Endodermal cell (in vitro differentiated cells): Measurements from ENCODE around the gene TCF20. TPM values are rescaled to one million over a fixed set of nuclear protein-coding genes. Genes with fewer than 3 reads are reported as not detected.

Experiments
- DNase-seq: peaks from one replicate; pipeline ENCODE4 v3.0.0-alpha.2; 2017
- H3K27ac ChIP-seq: 2 replicates; pipeline ENCODE4 v1.5.1; 2013; ENCODE audit warnings: mild to moderate bottlenecking, low read depth, low read length, moderate library complexity
- H3K27me3 ChIP-seq: 2 replicates; pipeline ENCODE4 v1.6.1; 2013; ENCODE audit warnings: mild to moderate bottlenecking, low read length, moderate library complexity; ENCODE audit not compliant: insufficient read depth, control insufficient read depth, poor library complexity, severe bottlenecking
- H3K36me3 ChIP-seq: 2 replicates; pipeline ENCODE4 v1.7.0; 2013; ENCODE audit warnings: mild to moderate bottlenecking, low read length, moderate library complexity; ENCODE audit not compliant: control insufficient read depth, insufficient read depth
- H3K4me1 ChIP-seq: one replicate; pipeline ENCODE4 v1.7.0; 2013; ENCODE audit warnings: low read length; ENCODE audit not compliant: control insufficient read depth, insufficient read depth
- H3K4me3 ChIP-seq: 2 replicates; pipeline ENCODE4 v1.5.1; 2013; ENCODE audit warnings: mild to moderate bottlenecking, low read length, moderate library complexity
- H3K9ac ChIP-seq: 2 replicates; pipeline ENCODE4 v1.6.1; 2013; ENCODE audit warnings: mild to moderate bottlenecking, low read length, moderate library complexity; ENCODE audit not compliant: poor library complexity, severe bottlenecking; ENCODE audit errors: extremely low read depth
- H3K9me3 ChIP-seq: 2 replicates; pipeline ENCODE4 v1.6.1; 2013; ENCODE audit warnings: mild to moderate bottlenecking, low read length, moderate library complexity; ENCODE audit not compliant: control insufficient read depth
- H3K27ac Mint-ChIP-seq: 2 replicates; pipeline ENCODE4 v1.8.0; 2020; ENCODE audit warnings: mixed read lengths
- H3K27me3 Mint-ChIP-seq: 2 replicates; pipeline ENCODE4 v1.8.0; 2021; ENCODE audit warnings: mild to moderate bottlenecking, mixed read lengths; ENCODE audit not compliant: insufficient read depth
- H3K36me3 Mint-ChIP-seq: 2 replicates; pipeline ENCODE4 v1.8.0; 2020; ENCODE audit warnings: low read depth, mixed read lengths
- H3K4me1 Mint-ChIP-seq: 2 replicates; pipeline ENCODE4 v1.8.0; 2020; ENCODE audit warnings: mixed read lengths
- H3K4me3 Mint-ChIP-seq: 2 replicates; pipeline ENCODE4 v1.8.0; 2020; ENCODE audit warnings: mild to moderate bottlenecking, moderate library complexity, mixed read lengths
- H3K9me3 Mint-ChIP-seq: 2 replicates; pipeline ENCODE4 v1.8.0; 2020; ENCODE audit warnings: mild to moderate bottlenecking, mixed read lengths
- WGBS, 2 experiments: methylation state at CpG; one replicate each; pipeline versions ENCODE4 v1.1.5 to v1.1.7; 2013; ENCODE audit warnings: missing lambda C conversion rate in 2 of 2, mixed read lengths in 1 of 2; ENCODE audit not compliant: insufficient coverage in 1 of 2, insufficient read length in 1 of 2; 5-methylcytosine and 5-hydroxymethylcytosine counted together
- total RNA-seq, 2 donors: library from RNA; stranded (reverse); fragmentation: NEBNext Ultra II Directional in 1 of 2; extraction: Animal tissue kit (Norgen Biotek cat#: 25700) in 1 of 2; gene quantifications; 2 replicates in 1 of 2; 3 replicates in 1 of 2; pipeline ENCODE4 v1.2.1, GENCODE V29; 2021
- TF ChIP-seq, protein P1 (sequence below): fragments of 200-600 bp; sonication (generic); conservative IDR thresholded peaks from 2 replicates; pipeline ENCODE4 v1.5.0; 2021; ENCODE audit warnings: antibody characterized with exemption, mild to moderate bottlenecking

TCF20 gene
- total RNA-seq, 2 donors from 2014 or later = 113 to 134 TPM

DNA sequence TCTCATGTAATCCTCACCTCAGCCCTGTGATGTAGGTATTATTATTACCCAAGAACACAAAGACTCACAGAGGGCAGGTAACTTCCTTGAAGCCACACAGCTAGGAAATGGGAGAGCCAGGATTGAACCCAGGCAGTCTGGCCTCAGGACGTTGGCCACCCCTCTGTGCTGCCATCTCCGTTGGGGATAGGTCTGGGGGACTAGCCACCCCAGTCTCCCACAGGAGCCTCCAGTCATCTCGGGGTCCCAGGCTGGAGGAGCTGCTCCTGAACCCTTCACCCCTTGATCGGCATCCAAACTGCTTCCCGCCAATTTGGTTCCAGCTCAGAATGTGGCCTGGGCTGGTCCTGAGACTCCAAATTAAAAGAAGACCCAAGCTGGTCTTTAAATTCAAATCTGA lies 10.4 kb upstream of the TCF20 start:
- no peak overlapping the region for H3K9ac ChIP-seq
- WGBS, 2 experiments = 88 to 90% methylated on average over 3 to 5 of the region's 5 CpGs
- DNase-seq = no peak

GRCh38 chr22:42280140-42280539 lies 9.7 kb upstream of the TCF20 start:
- Histone ChIP-seq H3K27ac (no peak overlapping the region), H3K4me1 (peaks cover 17% of the 10 kb centered on the region), H3K9me3 (no peaks in the 10 kb centered on the region), H3K9ac (no peak overlapping the region), H3K36me3 (no peaks in the 10 kb centered on the region), H3K27me3 (peaks cover 11% of the 10 kb centered on the region), H3K4me3 (no peak overlapping the region)
- Mint-ChIP-seq H3K9me3 (no peaks in the 10 kb centered on the region), H3K27me3 (peaks cover 17% of the 10 kb centered on the region), H3K4me1 (peaks cover 42% of the 10 kb centered on the region), H3K36me3 (peaks cover 12% of the 10 kb centered on the region), H3K4me3 (no peak overlapping the region), H3K27ac (no peak overlapping the region)
- WGBS, 2 experiments = 95% methylated on average over 6 to 9 of the region's 9 CpGs
- TF ChIP-seq, protein P1, sequence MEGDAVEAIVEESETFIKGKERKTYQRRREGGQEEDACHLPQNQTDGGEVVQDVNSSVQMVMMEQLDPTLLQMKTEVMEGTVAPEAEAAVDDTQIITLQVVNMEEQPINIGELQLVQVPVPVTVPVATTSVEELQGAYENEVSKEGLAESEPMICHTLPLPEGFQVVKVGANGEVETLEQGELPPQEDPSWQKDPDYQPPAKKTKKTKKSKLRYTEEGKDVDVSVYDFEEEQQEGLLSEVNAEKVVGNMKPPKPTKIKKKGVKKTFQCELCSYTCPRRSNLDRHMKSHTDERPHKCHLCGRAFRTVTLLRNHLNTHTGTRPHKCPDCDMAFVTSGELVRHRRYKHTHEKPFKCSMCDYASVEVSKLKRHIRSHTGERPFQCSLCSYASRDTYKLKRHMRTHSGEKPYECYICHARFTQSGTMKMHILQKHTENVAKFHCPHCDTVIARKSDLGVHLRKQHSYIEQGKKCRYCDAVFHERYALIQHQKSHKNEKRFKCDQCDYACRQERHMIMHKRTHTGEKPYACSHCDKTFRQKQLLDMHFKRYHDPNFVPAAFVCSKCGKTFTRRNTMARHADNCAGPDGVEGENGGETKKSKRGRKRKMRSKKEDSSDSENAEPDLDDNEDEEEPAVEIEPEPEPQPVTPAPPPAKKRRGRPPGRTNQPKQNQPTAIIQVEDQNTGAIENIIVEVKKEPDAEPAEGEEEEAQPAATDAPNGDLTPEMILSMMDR = no peak
- no peak for DNase-seq

More for the DNA sequence above, 10.4 kb upstream of the TCF20 start:
- H3K9me3 Mint-ChIP-seq = no peaks in the 10 kb centered on the region
- no peak overlapping the region for H3K27ac ChIP-seq
- peaks cover 19% of the 10 kb centered on the region for H3K27me3 Mint-ChIP-seq
- peaks cover 35% of the 10 kb centered on the region for H3K4me1 Mint-ChIP-seq
- peaks cover 12% of the 10 kb centered on the region for H3K36me3 Mint-ChIP-seq
- H3K9me3 ChIP-seq = no peaks in the 10 kb centered on the region
- H3K27ac Mint-ChIP-seq = no peak overlapping the region
- H3K4me3 Mint-ChIP-seq = no peak overlapping the region
- H3K27me3 ChIP-seq = peaks cover 11% of the 10 kb centered on the region
- no peak overlapping the region for H3K4me3 ChIP-seq
- H3K4me1 ChIP-seq = peaks cover 10% of the 10 kb centered on the region
- no peaks in the 10 kb centered on the region for H3K36me3 ChIP-seq
- TF ChIP-seq, protein P1 = no peak

GRCh38 chr22:42279425-42280020 lies 9.1 kb upstream of the TCF20 start:
- WGBS, 2 experiments = 94 to 96% methylated on average over 9 to 13 of the region's 13 CpGs
- H3K27me3 Mint-ChIP-seq = peaks cover 16% of the 10 kb centered on the region

More at GRCh38 chr22:42279425-42280020, 9.1 kb upstream of the TCF20 start:
- Histone ChIP-seq H3K9me3 (no peaks in the 10 kb centered on the region), H3K9ac (no peak overlapping the region), H3K27ac (no peak overlapping the region), H3K4me1 (peaks cover 20% of the 10 kb centered on the region), H3K36me3 (no peaks in the 10 kb centered on the region), H3K4me3 (no peak overlapping the region), H3K27me3 (peaks cover 7% of the 10 kb centered on the region)
- Mint-ChIP-seq H3K4me3 (no peak overlapping the region), H3K9me3 (no peaks in the 10 kb centered on the region), H3K4me1 (peaks cover 48% of the 10 kb centered on the region), H3K27ac (no peak overlapping the region), H3K36me3 (peaks cover 12% of the 10 kb centered on the region)
- TF ChIP-seq, protein P1 = no peak
- no peak for DNase-seq
